NCI-H524 (cell line): ENCODE results near the gene KRT34.
"Not testable (repeated sequence)": the region's sequence is repeated elsewhere in the genome, so short reads cannot be mapped to it uniquely, and the experiment has no call there.

Experiments
- DNase-seq, 2 experiments: peaks; one replicate each; lab custom pipeline; 2025; lab: John Stamatoyannopoulos, UW

The KRT34 gene

DNA sequence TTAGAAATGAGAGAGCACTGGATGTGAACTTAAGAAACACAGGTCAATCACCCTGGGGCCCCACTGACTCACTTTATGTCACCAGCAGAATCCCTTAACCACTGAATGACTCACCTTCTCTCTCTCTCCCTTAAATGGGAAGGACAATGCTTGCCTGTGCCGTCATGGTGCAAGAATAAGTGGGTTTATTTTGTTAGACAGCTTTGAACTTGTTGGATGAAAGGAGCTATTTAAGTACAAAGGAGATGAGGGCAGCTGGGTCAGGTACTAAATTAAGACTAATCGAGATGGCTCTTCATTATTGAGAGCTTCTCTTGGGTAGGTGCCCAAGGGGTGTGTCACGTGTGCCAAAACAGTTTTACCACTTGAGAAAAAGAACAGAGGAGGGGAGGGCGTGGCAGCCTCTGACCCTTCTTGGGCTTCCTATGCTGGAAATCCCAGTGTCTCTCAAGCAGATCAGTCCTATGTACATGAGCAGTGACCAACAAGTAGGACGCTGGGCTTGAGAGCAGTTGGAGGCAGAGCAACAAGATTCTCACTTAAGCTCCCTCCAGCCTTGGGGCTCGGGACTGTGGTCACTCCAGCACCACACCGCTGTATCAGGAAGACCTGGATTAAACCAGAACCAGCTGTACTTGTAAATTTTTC is 22.0 kb upstream of the KRT34 start:
- no peak for DNase-seq

DNA sequence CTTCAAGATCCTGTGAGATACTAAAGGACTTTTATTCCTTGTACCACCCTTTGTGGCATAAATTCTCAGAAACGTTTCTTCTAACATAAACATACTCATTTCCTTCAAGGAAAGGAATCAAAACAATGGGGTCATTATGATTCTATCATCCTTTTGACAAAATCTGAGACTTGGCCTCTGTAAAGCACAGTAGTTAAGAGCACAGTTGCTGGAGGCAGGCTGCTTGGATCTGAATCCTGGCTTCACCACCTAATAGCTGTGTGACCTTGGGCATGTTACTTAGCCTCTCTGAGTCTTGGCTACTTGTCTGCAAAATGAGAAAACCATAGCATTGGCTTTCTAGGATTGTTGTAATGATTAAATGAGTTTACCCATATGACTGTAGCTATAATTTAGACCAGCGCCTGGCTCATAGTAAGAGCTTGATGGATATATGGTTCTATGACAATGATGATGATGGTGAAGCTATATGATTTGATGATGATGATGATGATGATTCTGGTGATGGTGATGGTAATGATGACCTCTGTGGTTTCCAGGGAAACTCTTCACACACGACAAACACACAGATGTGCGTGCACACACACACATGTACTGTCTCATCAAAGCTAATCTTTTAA is 21.4 kb upstream of the KRT34 start:
- DNase-seq = no peak

DNA sequence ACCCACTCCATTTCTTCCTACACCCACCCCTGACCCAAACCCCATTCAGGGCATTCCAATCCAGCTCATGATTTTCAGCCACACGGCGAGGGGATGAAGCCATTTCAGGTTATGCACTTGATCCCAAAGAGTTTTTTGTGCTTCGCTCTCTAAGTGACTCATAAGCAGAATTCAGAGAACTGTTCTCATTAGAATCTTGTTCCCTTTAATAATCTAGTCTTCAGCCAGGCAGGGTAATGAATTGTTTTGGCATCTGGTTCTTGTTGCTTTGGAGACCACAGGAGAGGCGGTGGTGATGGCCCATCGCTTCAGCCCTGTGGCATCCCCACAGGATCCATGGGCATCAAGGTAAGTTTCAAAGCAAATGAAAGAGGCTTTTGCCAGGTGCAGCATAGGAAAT is 20.1 kb upstream of the KRT34 start:
- DNase-seq = no peak

DNA sequence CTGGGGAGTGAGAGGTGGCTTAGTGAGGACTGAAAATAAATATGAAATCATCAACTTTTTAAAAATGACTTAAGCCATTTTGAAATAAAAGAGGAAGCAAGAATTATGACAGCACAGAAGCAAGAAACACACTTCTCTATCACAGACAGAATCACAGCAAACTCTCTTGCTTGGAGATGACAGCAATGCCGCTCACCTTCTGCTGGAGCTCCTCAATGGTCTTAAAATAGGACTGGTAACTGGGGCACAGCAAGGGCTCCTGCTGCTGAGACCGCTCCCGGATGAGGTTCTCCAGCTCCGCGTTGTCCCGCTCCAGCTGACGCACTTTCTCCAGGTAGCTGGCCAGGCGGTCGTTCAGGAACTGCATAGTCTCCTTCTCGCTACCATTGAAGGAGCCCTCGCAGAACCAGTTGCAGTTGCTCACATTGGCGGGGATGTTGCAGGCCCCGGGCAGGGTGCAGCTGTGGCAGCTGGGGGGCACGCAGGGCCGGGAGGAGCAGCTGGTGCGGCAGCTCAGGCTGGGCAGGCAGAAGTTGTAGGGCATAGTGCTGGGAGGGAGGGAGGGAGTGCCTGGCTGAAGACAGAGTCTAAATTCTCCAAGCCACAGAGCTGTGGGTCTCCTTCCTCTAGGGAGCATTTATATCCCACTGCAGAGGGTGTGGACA is 15.0 kb upstream of the KRT34 start, which contains the start of gene KRT31:
KRT31 (minus strand) TSS at position 613 of the 665 bp plus-strand sequence; CDS start at position 544, 69 bp downstream.
- no peak for DNase-seq

DNA sequence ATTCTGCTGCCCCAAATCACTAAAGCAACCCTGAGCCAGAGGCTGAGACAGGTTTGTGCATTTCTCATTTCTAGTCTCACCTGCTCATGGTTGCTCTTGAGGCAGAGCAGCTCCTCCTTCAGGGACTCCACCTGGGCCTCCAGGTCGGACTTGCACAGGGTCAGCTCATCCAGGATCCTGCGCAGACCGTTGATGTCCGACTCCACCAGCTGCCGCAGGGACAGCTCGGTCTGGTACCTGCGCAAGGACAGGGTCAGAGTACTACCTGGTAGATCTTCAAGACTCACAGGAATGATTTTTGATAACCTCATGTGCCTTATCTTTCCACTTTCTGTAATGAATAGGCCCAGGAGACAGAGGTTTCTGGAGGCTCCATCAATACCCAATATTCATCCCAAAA is 14.2 kb upstream of the KRT34 start:
- no peak for DNase-seq

DNA sequence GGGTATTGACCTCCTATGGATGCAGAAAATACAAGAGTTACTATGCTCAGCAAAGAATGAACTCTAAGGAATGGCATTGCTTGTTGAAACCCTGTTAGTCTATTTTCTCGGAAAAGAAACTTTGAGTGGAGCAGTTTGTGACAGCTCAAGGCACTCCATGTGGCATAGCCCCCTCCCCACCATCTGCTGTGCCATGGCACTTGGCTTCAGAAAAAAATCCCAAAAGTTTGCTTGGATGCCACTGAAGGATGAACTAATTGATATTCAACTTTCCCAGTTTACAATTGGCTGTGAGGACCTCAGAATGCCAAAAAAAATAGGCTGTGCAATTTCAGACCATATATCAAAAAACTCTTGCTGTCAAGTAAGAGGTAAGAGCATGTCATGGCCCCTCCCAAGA is 13.5 kb upstream of the KRT34 start:
- no peak for DNase-seq

DNA sequence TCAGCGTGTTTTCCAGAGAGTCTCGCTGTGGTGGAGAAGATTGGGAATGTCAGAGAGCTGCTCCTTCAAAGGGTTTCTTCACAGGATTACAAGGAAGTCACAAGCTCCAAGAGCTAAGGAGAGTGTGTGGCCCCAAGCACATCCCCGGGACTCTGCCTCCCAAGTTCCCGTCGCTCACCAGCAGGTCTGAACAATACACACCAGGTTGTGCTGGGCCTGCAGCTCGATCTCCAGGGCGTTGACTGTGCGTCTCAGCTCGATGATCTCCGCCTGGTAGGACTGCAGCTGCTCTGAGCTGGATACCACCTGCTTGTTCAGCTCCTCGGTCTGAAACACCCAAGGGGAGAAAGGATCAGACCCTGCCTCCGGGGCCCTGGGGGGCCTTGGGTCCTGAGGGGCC is 12.9 kb upstream of the KRT34 start:
- not testable (repeated sequence) for DNase-seq

DNA sequence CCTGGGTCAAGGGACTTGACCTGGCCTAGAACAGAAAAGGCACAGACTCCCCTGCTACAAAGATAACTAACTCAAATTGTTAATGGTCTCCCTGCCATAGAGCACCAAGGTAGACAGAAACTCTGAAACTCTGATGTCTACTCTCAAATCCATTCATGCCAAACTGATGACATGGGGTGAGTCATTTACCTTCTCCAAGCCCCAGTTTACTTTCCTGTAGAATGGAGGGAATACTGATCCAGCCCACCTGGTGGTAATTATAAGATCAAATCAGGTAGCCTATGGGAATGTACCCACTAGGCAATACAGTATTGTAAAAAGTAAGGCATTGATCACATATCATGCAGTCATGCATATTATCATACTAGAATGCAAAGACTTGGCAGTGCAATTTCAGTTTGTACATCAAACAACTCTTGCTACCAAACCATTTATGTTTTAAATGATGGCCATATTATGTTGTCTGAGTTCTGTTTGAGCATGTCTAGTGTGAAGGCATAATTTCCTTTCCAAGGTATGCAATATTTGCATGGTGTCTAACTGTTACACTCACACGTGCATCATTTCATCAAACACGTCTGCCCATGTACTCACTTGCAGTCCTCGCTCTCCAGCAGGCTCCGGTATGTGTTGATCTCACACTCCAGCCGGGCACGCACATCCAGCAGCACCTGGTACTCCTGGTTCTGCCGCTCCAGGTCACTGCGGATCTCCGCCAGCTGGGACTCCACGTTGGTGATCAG is 12.3 kb upstream of the KRT34 start:
- DNase-seq = no peak

DNA sequence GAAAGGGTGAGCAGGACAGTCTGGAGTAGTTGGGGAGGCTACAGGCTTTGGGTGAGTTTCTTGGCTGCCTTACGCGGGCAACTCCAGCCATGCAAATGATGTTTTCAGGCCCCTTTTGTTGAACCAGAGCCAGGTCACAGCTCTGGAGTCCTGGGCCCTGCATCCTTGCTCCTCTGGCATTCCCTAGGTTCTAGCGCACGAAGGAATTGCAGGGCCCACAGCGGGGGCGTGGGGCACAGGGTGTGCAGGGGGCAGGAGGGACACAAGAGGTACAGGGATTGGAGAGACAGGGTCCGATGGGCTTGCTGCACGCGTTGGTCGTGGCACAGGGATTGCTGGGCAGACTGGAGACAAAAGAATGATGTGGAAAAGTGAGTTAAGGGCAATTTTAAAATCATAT is 11.7 kb upstream of the KRT34 start:
- no peak for DNase-seq

DNA sequence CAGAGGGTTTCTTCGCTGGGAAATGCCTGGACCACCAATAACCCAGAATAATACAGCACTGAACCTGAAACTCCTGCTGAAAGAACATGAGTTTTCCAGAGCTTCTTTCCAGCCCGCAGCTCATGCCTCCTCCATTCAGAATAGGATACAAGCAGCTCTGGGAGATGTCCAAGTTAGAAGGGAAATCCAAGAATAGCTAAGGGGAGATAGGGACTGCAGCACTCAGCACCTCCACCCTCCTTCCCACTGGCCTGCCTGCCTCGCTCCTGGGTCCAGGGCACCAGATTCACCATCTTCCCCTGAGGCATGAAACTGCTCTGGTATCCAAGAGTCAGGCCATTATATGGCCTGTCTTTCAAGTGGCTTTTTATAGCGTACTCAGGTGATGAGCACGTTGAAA is 11.2 kb upstream of the KRT34 start:
- no peak for DNase-seq

DNA sequence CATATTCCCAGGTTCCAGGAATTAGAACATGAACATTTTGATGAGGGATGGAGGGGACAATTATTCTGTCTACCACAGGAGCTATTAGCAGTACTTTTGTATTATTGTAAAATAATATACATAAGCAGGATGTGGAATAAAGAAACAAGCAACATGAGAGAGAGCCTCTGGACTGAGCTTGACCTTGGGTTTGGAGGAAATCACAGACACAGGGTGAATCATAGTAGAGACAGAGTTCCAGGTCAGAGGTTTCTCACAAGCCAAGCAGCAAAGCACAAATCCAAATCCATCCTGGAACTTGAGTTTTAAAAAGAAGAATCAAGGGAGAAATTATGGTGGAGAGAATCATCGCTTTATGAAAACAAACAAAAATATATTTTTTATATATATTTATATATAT is 10.2 kb upstream of the KRT34 start:
- DNase-seq = no peak

DNA sequence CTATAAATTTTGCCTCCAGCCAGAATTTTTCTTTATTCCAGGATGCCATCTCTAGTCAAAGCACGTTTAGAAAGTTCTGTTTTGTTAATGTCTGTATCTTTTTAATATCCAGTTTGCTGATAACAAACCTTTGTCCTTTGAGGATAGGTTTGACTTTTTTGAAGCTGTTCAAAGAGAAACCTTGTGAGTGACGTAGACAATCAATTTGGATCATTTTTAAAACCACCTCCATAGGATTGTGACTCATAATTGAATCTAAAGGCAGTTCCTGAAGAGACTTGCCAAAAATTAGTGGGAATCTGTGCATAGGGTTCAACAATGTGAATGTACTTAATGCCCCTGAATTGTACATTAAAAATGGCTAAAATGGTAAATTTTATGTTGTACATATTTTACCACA is 9.4 kb upstream of the KRT34 start:
- no peak for DNase-seq

DNA sequence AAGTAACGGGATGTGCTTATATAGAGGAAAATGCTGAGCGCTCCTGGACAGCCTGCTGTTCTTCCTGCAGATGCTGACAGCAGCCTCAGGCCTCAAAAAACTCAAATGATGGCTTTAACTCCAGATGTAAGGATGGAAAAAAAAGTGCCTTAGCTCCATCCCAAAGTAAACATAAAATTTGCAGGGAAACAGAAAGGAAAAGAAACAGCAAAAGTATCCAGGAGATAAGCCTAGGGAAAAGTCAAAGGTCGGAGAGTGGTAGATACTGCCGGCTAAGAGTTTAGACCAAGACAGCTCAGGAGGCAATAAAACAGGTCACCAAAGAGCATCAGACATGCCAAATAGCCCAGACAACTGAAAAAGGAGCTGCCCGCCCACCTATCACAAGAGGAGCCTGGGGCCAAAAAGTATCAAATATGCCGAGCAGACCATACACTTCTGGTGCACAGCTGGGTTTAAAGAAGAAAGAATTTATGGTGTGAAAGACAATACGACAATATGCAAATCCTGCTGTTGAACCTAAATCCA is 8.4 kb upstream of the KRT34 start:
- DNase-seq = no peak

DNA sequence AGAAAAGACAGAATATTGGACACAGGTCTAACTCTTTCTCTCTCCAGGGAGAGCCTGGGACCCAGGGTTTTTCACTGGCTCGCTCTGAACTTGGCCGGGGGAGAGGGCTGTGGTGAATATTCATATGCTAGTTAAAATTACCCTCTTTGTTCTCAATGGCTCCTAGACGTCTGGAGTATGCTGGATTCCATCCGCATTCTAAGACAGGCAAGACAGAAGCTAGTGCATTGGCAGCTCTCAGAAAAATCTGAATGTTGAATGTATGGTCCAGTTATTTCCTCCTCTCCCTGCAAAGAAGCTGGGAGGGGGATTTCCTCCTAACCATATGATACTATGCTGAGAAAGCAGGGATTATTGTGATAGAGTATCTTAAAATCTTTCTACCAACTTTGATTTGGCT is 5.6 kb upstream of the KRT34 start:
- DNase-seq = no peak

DNA sequence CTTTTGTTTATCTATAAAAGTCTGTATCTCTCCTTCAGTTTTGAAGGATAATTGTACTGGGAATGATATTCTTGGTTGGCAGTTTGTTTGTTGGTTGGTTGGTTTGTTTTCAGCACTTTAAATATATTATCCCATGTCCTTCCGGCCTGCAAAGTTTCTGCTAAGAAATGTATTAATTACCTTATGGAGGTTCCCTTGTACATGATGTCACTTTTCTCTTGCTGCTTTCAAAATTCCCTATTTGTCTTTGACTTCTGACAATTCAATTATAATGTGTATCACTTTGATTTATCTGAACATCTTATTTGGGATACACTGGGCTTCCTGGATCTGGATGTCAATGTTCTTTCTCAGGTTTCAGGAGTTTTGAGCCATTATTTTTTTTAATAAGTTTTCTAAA is 4.1 kb upstream of the KRT34 start:
- no peak for DNase-seq

DNA sequence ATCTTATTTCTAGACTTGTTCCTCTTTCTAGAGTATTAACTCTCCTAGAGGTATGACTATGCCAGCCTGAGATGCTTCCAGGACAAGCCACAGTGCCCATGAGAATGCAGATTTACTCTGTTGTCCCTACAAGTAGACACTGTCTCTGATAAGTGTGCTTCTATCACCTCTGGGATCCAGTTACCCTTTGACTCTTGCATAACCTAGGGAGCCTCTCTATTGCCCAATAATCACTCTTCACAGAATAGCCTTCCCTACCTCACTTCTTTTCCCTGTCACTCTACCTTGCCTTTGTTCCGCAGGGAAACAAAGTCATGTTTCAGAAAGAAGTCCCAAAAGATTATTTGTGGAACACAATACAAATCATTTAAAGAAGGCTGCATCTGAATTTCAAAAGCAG is 1.6 kb upstream of the KRT34 start:
- no peak for DNase-seq

DNA sequence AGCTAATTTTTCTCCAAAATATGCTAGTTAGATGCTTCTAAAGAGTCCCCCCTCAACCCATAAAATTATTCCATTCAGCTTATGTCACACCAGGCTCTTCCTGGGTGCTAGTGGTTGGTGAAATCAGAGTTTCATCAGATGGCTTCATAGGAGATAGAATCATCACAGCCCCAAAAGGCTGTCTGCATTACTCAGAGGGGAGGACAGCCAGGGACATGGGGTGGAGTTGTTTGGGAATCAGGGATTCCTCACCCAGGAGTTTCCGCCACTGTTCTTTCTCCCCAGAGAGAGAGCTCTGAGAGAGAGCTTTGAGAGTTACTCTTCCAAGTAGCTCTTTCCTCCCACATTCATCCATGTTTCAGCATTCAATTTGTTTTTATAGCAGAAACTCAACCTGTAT is 288 bp upstream of the KRT34 start:
- DNase-seq = no peak

DNA sequence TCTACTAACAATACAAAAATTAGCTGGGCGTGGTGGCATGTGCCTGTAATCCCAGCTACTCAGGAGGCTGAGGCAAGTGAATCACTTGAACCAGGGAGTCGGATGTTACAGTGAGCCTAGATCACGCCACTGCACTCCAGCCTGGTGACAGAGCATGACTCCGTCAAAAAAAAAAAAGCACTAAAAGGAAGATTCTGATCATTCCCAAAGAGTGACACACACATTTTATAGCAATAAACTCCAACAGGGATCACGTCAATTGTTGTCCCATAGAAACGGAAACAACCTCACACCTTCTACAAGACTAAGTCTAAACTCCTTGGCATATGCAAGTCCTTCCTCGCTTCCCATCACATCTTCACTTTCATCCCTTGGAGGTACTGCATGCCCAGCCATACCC is 2.0 kb downstream of the KRT34 start:
- DNase-seq = not testable (repeated sequence)

DNA sequence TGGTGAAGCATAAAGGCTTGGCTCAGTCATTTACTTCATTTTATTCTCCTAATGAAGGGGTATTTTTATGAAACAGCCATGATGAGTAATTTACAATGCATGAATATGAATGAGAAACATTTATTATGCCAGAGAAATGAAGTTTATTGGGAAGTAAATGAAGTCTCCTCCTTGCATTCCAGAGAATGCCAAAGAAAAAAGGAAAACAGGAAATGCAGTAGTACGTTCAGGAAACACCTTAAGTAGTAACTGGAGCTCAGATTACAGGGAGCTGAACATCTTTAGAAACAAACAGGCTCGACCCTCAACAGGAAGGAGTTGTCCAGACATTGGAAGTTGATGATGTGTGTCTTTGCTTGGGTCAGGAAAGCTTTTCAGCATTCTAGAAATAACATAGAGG is 4.6 kb downstream of the KRT34 start:
- DNase-seq = no peak

DNA sequence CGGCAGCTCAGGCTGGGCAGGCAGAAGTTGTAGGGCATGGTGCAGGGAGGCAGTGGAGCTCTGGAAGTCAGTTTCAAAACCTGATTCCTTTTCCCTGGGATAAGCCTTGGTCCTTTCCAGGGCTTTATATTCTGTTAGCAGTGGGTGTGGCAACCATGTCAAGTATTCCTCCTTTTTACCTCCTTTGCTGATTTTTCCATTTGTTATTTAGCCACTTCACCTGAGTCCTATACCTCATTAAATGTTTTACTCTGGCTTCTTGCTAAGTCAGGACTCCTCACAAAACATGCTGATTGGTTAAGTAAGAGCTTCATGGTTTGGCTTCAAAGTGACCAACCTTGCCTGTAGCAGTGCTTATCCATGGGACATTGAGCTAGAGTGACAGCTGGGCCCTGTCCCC is 12.4 kb downstream of the KRT34 start, which contains the start of gene KRT33B:
KRT33B (minus strand) TSS at position 101 of the 400 bp plus-strand sequence; CDS start at position 38, 63 bp downstream.
- DNase-seq = no peak

DNA sequence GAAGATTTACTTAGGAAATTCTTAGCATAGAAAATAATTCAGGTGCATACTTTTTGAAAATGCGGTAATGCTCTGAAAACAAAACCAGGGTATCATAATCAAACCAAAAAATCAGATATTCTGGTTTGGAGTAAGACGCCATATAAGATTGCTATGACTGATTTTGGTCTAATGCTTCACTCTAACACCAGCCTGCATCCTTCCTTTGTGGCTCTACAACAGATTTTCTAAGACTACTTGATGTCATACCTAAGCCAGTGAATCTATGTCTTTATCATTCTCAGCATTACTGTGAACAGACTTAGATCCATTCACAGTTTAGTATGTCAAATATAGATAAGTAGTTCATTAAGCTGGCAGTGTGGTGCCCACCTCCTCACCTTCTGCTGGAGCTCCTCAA is 13.1 kb downstream of the KRT34 start:
- no peak for DNase-seq

DNA sequence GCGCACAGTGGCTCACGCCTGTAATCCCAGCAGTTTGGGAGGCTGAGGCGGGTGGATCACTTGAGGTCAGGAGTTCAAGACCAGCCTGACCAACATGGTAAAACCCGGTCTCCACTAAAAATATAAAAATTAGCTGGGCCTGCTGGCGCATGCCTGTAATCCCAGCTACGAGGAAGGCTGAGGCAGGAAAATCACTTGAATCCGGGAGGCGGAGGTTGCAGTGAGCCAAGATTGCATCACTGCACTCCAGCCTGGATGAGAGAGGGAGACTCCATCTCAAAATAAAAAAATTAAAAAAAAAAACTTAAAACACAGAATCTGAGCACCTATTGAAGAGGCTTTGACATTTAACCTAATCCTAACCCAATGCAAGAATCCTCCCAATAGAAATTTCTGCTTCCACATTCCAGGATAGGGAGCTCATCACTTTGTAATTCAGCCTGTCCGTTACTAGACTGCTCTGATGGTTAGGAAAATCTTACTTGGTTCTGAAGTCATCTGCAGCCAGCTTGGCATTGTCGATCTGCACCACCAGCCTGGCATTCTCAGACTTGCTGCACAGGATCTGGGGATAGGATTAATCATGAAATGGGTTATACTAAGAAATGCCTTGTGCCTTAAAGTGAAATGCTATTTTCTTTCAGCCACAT is 14.6 kb downstream of the KRT34 start:
- DNase-seq = no peak
